Peyer's patch (tissue), 4 donors: ENCODE measurements around the gene SPACA4.

Source experiments
- CTCF ChIP-seq, 6 experiments: fragments of 450-650 bp in 4 of 6; fragments of 200-600 bp in 2 of 6; sonication (generic) in 1 of 6; IDR thresholded peaks; one replicate each; pipeline ENCODE4 v1.5.1; 2017 to 2019; ENCODE audit warnings: antibody characterized with exemption in 6 of 6, mild to moderate bottlenecking in 3 of 6, moderate library complexity in 1 of 6
- POLR2A ChIP-seq, 2 donors: fragments of 450-650 bp; IDR thresholded peaks; one replicate each; pipeline ENCODE4 v1.5.1; 2017; ENCODE audit warnings: antibody characterized with exemption in 2 of 2, mild to moderate bottlenecking in 2 of 2, moderate library complexity in 2 of 2

- TF ChIP-seq CTCF (IDR thresholded peaks at IDR 0.05) (no peak), POLR2A (IDR thresholded peaks at IDR 0.05) (no peak)
These were observed 35.3 kb downstream of the SPACA4 start for GRCh38 chr19:48641850-48642249.
